ENCODE data around the gene ACIN1.

DNA sequence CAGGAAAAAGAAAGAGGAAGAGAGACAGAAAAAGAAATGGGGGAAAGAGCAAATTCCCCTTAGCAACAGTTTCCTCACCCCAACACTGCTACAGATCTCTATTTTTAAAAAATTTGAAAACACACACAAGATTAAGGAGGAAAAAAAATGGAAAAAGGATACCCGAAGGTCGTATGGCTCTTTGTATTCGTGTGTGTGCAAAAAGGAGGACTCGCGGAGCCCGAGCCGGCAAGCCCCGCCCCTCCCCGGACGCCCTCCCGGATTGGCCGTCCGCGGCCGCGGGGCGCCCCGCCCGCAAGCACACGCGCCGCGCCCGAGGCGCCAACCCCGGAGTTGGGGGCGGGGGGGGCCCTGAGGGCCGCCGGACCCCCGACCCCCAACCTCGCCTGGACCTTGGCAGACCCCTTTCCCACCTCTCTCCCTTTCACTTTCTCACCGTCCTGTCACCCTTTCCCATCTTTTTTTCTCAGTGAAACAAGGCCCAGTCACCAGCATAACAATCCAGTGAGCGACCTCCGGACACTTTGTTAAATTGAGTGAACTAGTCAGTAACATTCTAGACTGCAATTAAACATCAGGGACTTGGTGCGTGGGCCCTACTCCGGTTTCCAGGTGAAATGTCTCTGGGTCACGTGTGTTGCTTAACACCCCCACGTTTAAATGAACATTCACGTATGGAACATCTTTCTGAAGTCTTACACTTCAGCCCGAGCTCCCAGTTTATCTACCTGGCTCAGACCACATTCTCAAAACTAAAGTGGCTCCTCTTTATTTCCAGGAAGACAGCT lies 84.8 kb downstream of the ACIN1 start, which contains the start of gene C14orf93:
- TF ChIP-seq, protein P1, sequence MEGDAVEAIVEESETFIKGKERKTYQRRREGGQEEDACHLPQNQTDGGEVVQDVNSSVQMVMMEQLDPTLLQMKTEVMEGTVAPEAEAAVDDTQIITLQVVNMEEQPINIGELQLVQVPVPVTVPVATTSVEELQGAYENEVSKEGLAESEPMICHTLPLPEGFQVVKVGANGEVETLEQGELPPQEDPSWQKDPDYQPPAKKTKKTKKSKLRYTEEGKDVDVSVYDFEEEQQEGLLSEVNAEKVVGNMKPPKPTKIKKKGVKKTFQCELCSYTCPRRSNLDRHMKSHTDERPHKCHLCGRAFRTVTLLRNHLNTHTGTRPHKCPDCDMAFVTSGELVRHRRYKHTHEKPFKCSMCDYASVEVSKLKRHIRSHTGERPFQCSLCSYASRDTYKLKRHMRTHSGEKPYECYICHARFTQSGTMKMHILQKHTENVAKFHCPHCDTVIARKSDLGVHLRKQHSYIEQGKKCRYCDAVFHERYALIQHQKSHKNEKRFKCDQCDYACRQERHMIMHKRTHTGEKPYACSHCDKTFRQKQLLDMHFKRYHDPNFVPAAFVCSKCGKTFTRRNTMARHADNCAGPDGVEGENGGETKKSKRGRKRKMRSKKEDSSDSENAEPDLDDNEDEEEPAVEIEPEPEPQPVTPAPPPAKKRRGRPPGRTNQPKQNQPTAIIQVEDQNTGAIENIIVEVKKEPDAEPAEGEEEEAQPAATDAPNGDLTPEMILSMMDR (IDR thresholded peaks at IDR 0.05): no peak
- TF ChIP-seq POLR2A (IDR thresholded peaks at IDR 0.05): no peak

All from testis (tissue), 2 donors.